Skeletal muscle tissue (tissue), 4 donors: ENCODE data around the gene CDK12. TPM values are rescaled to one million over a fixed set of nuclear protein-coding genes. Genes with fewer than 3 reads are reported as not detected.
"Not testable (repeated sequence)": the region's sequence is repeated elsewhere in the genome, so short reads cannot be mapped to it uniquely, and the experiment has no call there.

Experiments used
- H3K27ac ChIP-seq: one replicate; pipeline ENCODE4 v1.7.0; 2013; ENCODE audit warnings: mild to moderate bottlenecking, low read depth, low read length, inconsistent platforms
- H3K27me3 ChIP-seq, 3 donors: one replicate each; pipeline ENCODE4 v1.7.0; 2013; ENCODE audit warnings: low read length in 3 of 3; ENCODE audit not compliant: control insufficient read depth in 3 of 3, insufficient read depth in 3 of 3
- H3K36me3 ChIP-seq, 3 donors: one replicate each; pipeline ENCODE4 v1.7.0; 2013; ENCODE audit warnings: low read length in 3 of 3; ENCODE audit not compliant: control insufficient read depth in 3 of 3, insufficient read depth in 3 of 3
- H3K4me1 ChIP-seq, 3 donors: one replicate each; pipeline ENCODE4 v1.7.0; 2013; ENCODE audit warnings: low read length in 3 of 3, mild to moderate bottlenecking in 3 of 3; ENCODE audit not compliant: control insufficient read depth in 3 of 3, insufficient read depth in 3 of 3
- H3K4me3 ChIP-seq, 3 donors: one replicate each; pipeline ENCODE4 v1.7.0; 2013; ENCODE audit warnings: low read length in 3 of 3
- H3K9ac ChIP-seq, 3 donors: one replicate each; pipeline ENCODE4 v1.7.0; 2013; ENCODE audit warnings: low read length in 3 of 3, mild to moderate bottlenecking in 3 of 3, moderate library complexity in 2 of 3, low read depth in 1 of 3
- H3K9me3 ChIP-seq, 3 donors: one replicate each; pipeline ENCODE4 v1.7.0; 2013; ENCODE audit warnings: low read length in 3 of 3; ENCODE audit not compliant: control insufficient read depth in 3 of 3
- total RNA-seq: library from RNA; depleted of rRNA; stranded (reverse); fragments of >200 nt; gene quantifications from one replicate; pipeline ENCODE4 v1.2.3, GENCODE V29; 2014
- donor health status: Osteomylitis.

Gene CDK12
- total RNA-seq, 1 donor from 2014 or later: 29.2 TPM

DNA sequence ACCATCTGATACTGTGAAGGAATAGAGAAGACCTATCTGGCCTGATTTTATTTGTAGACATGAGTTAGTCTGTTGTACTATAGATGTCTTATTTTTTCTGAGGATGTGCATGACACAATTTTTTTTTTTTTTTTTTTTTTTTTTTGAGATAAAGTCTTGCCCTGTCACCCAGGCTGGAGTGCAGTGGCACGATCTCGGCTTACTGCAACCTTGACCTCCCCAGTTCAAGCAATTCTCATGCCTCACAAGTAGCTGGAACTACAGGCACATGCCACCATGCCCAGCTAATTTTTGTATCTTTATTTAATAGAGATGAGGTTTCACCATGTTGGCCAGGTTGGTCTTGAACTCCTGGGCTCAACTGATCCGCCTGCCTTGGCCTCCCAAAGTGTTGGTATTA is 26.2 kb downstream of the CDK12 start:
- not testable (repeated sequence) for H3K9ac ChIP-seq, H3K4me1 ChIP-seq, H3K4me3 ChIP-seq, H3K27me3 ChIP-seq, H3K9me3 ChIP-seq, H3K27ac ChIP-seq
- H3K36me3 ChIP-seq: peaks cover 5 to 10% (median 9%) of the 10 kb centered on the region in 3 donors

DNA sequence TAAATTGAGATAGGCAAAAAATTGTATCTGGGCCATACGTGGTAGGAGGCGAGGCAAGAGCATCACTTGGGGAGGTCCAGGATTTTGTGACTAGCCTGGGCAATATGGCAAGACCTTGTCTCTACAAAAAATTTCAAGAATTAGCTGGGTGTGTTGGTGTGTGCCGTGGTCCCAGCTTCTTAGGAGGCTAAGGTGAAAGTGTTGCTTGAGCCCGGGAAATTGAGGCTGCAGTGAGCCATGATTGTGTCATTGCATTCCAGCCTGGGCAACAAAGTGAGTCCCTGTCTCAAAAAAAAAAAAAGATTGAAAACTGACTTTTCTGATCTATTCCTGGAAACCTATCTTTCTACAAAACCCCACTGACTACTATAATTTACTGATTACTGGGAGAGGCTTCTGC is 26.7 kb downstream of the CDK12 start:
- Histone ChIP-seq H3K36me3 (peaks cover 5 to 14% (median 11%) of the 10 kb centered on the region in 3 donors), H3K9ac (no peak overlapping the region)

DNA sequence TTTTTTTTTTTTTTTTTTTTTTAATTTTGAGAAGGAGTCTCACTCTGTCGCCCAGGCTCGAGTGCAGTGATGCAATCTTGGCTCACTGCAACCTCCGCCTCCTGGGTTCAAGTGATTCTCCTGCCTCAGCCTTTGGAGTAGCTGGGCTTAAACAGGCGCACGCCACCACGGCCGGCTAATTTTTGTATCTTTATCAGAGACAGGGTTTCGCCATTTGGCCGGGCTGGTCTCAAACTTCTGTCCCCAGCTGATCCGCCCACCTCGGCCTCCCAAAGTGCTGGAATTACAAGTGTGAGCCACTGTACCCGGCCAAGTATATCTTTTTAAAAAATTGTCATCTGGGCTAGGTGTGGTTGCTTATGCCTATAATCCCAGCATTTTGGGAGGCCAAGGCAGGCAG is 35.6 kb downstream of the CDK12 start:
- not testable (repeated sequence) for H3K9ac ChIP-seq, H3K27me3 ChIP-seq, H3K9me3 ChIP-seq, H3K4me3 ChIP-seq, H3K4me1 ChIP-seq, H3K27ac ChIP-seq
- H3K36me3 ChIP-seq: peaks cover 23 to 49% (median 48%) of the 10 kb centered on the region in 3 donors

More for the DNA sequence above, 26.7 kb downstream of the CDK12 start:
- Histone ChIP-seq H3K4me1 (no peaks in the 10 kb centered on the region), H3K27me3 (no peaks in the 10 kb centered on the region), H3K9me3 (no peaks in the 10 kb centered on the region), H3K4me3 (no peak overlapping the region), H3K27ac (no peak overlapping the region)

DNA sequence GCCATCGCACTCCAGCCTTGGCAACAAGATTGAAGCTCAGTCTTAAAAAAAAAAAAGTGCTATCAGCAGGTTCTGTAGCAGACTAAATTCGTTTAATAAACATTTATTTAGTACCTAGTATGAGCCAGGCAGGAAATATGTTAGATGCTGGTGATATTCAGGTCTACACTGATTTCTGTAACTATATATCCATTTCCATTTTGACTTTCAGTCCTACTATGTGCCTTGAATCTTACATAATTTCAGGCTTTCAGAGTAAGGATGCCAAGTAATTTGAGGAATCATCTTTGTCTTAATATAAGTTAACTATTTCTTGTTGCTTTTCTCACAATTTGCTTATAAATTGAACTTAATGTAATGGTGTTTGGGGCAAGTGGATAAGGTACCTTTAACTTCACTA is 46.2 kb downstream of the CDK12 start:
- H3K9me3 ChIP-seq: no peaks in the 10 kb centered on the region
- H3K4me1 ChIP-seq: no peaks in the 10 kb centered on the region
- no peak overlapping the region for H3K9ac ChIP-seq
- no peak overlapping the region for H3K27ac ChIP-seq
- H3K4me3 ChIP-seq: no peak overlapping the region
- H3K36me3 ChIP-seq: peaks cover 14 to 54% (median 29%) of the 10 kb centered on the region in 3 donors
- H3K27me3 ChIP-seq: no peaks in the 10 kb centered on the region

DNA sequence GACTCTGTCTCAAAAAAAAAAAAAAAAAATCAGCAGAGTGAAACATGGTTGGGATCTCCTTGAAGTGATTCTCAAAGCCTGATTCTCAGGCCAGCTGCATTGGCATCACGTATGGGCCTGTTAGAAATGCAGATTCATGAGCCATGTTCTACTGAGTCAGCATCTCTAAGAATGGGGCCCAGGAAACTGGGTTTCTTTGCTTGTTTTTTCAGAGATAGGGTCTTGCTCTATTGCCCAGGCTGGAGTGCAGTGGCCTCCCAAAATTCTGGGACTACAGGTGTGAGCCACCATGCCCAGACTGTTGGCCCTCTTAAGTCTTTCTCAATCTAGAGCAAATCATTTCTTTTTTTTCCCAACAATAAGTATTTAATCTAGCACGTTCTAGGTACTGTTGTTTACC is 47.7 kb downstream of the CDK12 start:
- H3K4me3 ChIP-seq: no peak overlapping the region
- H3K27me3 ChIP-seq: no peaks in the 10 kb centered on the region
- H3K9me3 ChIP-seq: no peaks in the 10 kb centered on the region
- peaks cover 4 to 42% (median 16%) of the 10 kb centered on the region in 3 donors for H3K36me3 ChIP-seq
- H3K4me1 ChIP-seq: no peaks in the 10 kb centered on the region
- H3K9ac ChIP-seq: no peak overlapping the region
- H3K27ac ChIP-seq: no peak overlapping the region

DNA sequence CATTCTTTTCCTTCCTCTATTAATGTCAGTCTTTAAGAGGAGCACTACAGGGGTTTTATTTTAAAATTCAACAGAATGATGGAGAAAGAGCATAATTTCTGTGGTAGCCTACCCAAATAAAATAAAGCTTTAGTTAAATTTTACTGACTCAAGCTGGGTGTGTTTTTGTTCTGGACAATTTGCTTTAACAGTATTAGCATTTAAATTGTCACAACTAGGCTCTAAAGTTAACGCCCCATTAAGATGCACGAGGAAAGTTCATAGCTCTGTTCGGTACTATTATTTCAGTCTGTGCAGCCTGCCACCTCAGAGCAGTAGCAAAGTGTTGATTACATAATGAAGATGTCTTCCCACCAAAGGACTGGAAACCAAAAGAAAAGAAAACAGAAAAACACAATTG is 52.0 kb downstream of the CDK12 start:
- H3K4me3 ChIP-seq: no peak overlapping the region
- H3K36me3 ChIP-seq: peaks cover 9 to 48% (median 37%) of the 10 kb centered on the region in 3 donors
- no peaks in the 10 kb centered on the region for H3K4me1 ChIP-seq
- no peak overlapping the region for H3K9ac ChIP-seq
- no peaks in the 10 kb centered on the region for H3K27me3 ChIP-seq
- no peak overlapping the region for H3K27ac ChIP-seq
- H3K9me3 ChIP-seq: no peaks in the 10 kb centered on the region

DNA sequence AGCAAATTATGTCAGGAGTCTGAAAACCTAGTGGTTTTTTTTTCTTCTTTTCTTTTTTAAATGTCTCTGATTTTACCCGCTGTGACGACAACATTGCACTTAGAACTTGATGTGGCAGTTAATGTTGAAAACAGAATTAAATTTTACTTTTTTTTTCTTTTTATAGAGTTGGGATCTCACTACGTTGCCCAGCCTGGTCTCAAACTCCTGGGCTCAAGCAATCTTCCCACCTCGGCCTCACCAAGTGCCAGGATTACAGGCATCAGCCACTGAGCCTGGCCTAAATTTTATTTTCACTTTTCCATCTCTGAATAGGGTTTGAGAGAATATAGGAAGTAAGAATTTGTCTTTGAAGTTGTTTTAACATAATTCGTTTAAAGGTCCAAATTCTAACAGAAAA is 52.6 kb downstream of the CDK12 start:
- H3K9me3 ChIP-seq: no peaks in the 10 kb centered on the region
- peaks cover 14 to 52% (median 43%) of the 10 kb centered on the region in 3 donors for H3K36me3 ChIP-seq
- no peaks in the 10 kb centered on the region for H3K4me1 ChIP-seq
- no peak overlapping the region for H3K4me3 ChIP-seq
- H3K27ac ChIP-seq: no peak overlapping the region
- H3K9ac ChIP-seq: no peak overlapping the region
- no peaks in the 10 kb centered on the region for H3K27me3 ChIP-seq

DNA sequence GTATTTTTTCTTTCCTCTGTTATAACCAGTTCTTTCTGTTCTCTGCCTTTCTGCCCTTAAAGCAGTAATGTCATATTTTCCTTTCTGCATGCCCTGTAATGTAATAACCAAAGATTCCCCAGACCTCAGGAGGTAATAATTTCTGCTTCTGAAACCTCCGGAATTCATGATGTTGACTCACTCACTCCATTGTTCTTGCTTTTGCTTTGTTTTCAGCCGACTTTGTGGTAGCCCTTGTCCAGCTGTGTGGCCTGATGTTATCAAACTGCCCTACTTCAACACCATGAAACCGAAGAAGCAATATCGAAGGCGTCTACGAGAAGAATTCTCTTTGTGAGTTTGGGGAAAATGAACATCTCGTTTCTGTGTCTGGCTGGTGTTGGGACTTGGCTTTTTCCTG is 55.9 kb downstream of the CDK12 start:
- Histone ChIP-seq H3K9ac (no peak overlapping the region), H3K27me3 (no peaks in the 10 kb centered on the region), H3K9me3 (no peaks in the 10 kb centered on the region), H3K4me3 (no peak overlapping the region), H3K36me3 (peaks cover 23 to 55% (median 51%) of the 10 kb centered on the region in 3 donors), H3K27ac (no peak overlapping the region), H3K4me1 (no peaks in the 10 kb centered on the region)

DNA sequence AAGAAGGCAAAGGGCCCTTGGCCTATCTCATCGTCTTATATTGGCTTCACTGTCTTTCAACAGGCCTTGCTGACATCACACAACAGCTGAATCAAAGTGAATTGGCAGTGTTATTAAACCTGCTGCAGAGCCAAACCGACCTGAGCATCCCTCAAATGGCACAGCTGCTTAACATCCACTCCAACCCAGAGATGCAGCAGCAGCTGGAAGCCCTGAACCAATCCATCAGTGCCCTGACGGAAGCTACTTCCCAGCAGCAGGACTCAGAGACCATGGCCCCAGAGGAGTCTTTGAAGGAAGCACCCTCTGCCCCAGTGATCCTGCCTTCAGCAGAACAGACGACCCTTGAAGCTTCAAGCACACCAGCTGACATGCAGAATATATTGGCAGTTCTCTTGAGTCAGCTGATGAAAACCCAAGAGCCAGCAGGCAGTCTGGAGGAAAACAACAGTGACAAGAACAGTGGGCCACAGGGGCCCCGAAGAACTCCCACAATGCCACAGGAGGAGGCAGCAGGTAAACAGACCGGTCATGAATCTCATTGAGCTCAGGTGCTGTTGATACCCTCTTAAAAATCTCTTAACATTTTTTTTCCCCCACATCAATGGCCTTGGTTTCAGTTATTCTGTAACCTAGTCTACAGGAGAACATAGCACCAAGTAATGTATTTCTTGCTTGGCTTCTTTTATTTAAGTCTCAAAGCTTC is 64.7 kb downstream of the CDK12 start:
- H3K4me1 ChIP-seq: peaks cover 0 to 2% (median 0%) of the 10 kb centered on the region in 3 donors
- H3K36me3 ChIP-seq: peaks cover 42 to 61% (median 60%) of the 10 kb centered on the region in 3 donors

DNA sequence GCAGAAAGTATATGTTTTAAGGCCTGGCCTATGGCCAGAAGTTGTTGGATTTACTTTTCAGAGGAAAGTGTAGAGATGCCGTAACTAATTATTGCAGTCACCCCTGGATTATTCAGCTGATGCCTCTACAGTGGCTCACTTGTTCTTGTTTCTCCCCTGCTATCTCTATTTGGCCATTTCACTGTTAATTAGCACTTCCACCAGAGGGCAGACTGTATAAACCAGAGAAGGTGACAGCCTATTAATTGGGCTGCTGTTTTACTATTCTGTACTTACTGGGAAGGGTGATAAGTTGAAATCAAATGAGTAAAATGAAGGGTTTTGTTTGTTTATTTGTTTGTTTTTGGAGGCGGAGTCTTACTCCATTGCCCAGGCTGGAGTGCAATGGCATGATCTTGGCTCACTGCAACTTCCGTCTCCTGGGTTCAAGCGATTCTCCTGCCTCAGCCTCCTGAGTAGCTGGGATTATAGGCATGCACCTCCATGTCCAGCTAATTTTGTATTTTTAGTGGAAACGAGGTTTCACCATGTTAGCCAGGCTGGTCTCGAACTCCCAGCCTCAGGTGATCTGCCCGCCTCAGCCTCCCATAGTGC is 66.0 kb downstream of the CDK12 start:
- Histone ChIP-seq H3K27me3 (no peaks in the 10 kb centered on the region), H3K9me3 (no peaks in the 10 kb centered on the region), H3K4me3 (no peak overlapping the region), H3K27ac (no peak overlapping the region), H3K4me1 (peaks cover 0 to 2% (median 0%) of the 10 kb centered on the region in 3 donors), H3K9ac (no peak overlapping the region), H3K36me3 (peaks cover 38 to 67% (median 58%) of the 10 kb centered on the region in 3 donors)

More for the DNA sequence above, 64.7 kb downstream of the CDK12 start:
- Histone ChIP-seq H3K27me3 (no peaks in the 10 kb centered on the region), H3K27ac (no peak overlapping the region), H3K9ac (no peak overlapping the region), H3K4me3 (no peak overlapping the region), H3K9me3 (no peaks in the 10 kb centered on the region)
